Measurements from ENCODE around the gene QRICH2. TPM values are rescaled to one million over a fixed set of nuclear protein-coding genes. Genes with fewer than 3 reads are reported as not detected.

The QRICH2 gene
- total RNA-seq, 4 donors from 2014 or later: 1.2 to 10.7 (median 3.1) TPM

GRCh38 chr17:76237859-76238313, 70.2 kb downstream of the QRICH2 start:
- no peaks in the 10 kb centered on the region for H3K36me3 ChIP-seq
- DNase-seq: no peak
- TF ChIP-seq CTCF (IDR thresholded peaks at IDR 0.05) (peak in 2 of 6 experiments; percentile 3), POLR2A (IDR thresholded peaks at IDR 0.05) (peak; percentile 81 to 90)
- peak overlapping the region in 3 of 4 donors; percentile 1 to 91 (median 2) for H3K27ac ChIP-seq
- H3K27me3 ChIP-seq: no peaks in the 10 kb centered on the region
- H3K4me1 ChIP-seq: peaks cover 5 to 16% (median 7%) of the 10 kb centered on the region in 4 donors
- no peaks in the 10 kb centered on the region for H3K9me3 ChIP-seq
- no peak overlapping the region for H3K4me3 ChIP-seq

- Histone ChIP-seq H3K4me3 (no peak overlapping the region), H3K4me1 (peaks cover 5 to 13% (median 7%) of the 10 kb centered on the region in 4 donors), H3K9me3 (no peaks in the 10 kb centered on the region), H3K27ac (no peak overlapping the region), H3K27me3 (no peaks in the 10 kb centered on the region), H3K36me3 (no peaks in the 10 kb centered on the region)
- DNase-seq: no peak
- TF ChIP-seq CTCF (IDR thresholded peaks at IDR 0.05): no peak
- TF ChIP-seq POLR2A (IDR thresholded peaks at IDR 0.05): no peak
These were observed 71.5 kb downstream of the QRICH2 start for GRCh38 chr17:76236603-76237002.

GRCh38 chr17:76235883-76236282, 72.2 kb downstream of the QRICH2 start:
- Histone ChIP-seq H3K4me3 (no peak overlapping the region), H3K27ac (no peak overlapping the region), H3K36me3 (no peaks in the 10 kb centered on the region), H3K27me3 (no peaks in the 10 kb centered on the region), H3K4me1 (peaks cover 0 to 6% (median 2%) of the 10 kb centered on the region in 4 donors), H3K9me3 (no peaks in the 10 kb centered on the region)
- no peak for DNase-seq
- no peak for TF ChIP-seq POLR2A (IDR thresholded peaks at IDR 0.05)
- TF ChIP-seq CTCF (IDR thresholded peaks at IDR 0.05): no peak

- TF ChIP-seq CTCF (IDR thresholded peaks at IDR 0.05) (no peak), POLR2A (IDR thresholded peaks at IDR 0.05) (no peak)
- no peak overlapping the region for H3K4me3 ChIP-seq
- no peaks in the 10 kb centered on the region for H3K36me3 ChIP-seq
- no peaks in the 10 kb centered on the region for H3K9me3 ChIP-seq
- no peaks in the 10 kb centered on the region for H3K27me3 ChIP-seq
- no peak for DNase-seq
- no peaks in the 10 kb centered on the region for H3K4me1 ChIP-seq
- no peak overlapping the region for H3K27ac ChIP-seq
These were observed 73.8 kb downstream of the QRICH2 start for GRCh38 chr17:76234354-76234679.

- H3K27ac ChIP-seq: no peak overlapping the region
- no peak for DNase-seq
- H3K4me1 ChIP-seq: no peaks in the 10 kb centered on the region
- no peaks in the 10 kb centered on the region for H3K27me3 ChIP-seq
- TF ChIP-seq POLR2A (IDR thresholded peaks at IDR 0.05): no peak
- TF ChIP-seq CTCF (IDR thresholded peaks at IDR 0.05): no peak
- no peaks in the 10 kb centered on the region for H3K36me3 ChIP-seq
- H3K4me3 ChIP-seq: no peak overlapping the region
- no peaks in the 10 kb centered on the region for H3K9me3 ChIP-seq
These were observed 74.3 kb downstream of the QRICH2 start for GRCh38 chr17:76233588-76234353.

Data from Peyer's patch (tissue), 4 donors.